ENCODE results near the gene RNF181.

DNA sequence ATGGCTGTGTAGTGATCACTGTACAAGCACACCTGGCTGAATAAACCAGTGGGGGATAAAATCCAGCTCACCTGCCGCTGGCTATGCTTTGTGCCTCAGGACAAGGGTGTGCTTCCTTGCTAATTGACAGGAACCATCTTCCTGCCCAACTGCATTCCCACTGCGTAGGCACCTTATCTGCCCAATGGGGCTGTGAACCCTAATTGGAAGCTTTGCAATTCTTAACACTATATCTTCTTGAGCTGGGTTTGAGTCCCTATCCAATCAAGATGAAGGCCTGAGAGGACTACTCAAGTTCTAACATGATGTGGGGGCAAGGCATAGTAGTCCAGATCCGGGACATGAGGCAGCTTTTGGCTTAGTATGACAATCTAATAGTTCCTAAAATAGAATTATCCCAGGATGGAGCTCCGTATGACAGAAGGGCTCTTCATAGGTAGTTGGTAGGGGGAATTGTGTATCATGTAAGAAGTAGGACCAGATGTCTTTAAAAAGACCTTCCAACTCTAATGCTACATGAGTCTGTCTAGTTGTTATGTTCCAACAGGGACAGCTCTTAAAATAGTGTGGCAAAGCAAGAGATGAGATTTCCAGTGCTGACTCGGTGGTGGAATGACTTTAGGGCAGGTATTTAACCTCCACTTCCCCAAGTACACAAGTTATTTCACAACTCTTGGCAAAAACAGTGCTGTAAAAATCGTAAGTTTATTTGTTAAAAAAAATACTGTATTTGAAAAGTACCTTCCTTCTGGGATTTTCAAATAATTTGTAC lies 9.2 kb downstream of the RNF181 start:
- TF ChIP-seq CTCF (IDR thresholded peaks at IDR 0.05), result no peak
- TF ChIP-seq MXI1 (IDR thresholded peaks at IDR 0.05; ENCODE audit: low read depth, low read length), result no peak
- TF ChIP-seq GABPA (IDR thresholded peaks at IDR 0.05; ENCODE audit: low read depth), result no peak
- no peak for TF ChIP-seq EP300 (IDR thresholded peaks at IDR 0.05; ENCODE audit: borderline replicate concordance in 1 of 2, low read depth in 1 of 2, low read length in 1 of 2)
- TF ChIP-seq EZH2phosphoT487 (IDR thresholded peaks at IDR 0.05; ENCODE audit: borderline replicate concordance, low read depth), result no peak
- no peak for TF ChIP-seq MAX (IDR thresholded peaks at IDR 0.05; ENCODE audit: low read depth)
- no peak for TF ChIP-seq CHD2 (IDR thresholded peaks at IDR 0.05; ENCODE audit: low read length, partially characterized antibody)
